A549 treated with AZD9567 at 1 μM for 4 hours (cell line): ENCODE data around the gene RACK1. TPM values are rescaled to one million over a fixed set of nuclear protein-coding genes. Genes with fewer than 3 reads are reported as not detected.

Experiments used
- total RNA-seq: library from RNA; stranded (reverse); fragments of 200-300 nt; extraction: Qiagen RNA extraction; gene quantifications from 5 replicates; pipeline ENCODE4 v1.2.3, GENCODE V29; 2022; ENCODE audit not compliant: insufficient read depth

RACK1 gene
- 3,124 to 3,926 TPM (median 3,335 TPM) in 5 replicates for total RNA-seq

GRCh38 chr5:181243564-181244343 is at the start of gene RACK1:
TSS of gene RACK1 (minus strand) at chr5:181243906. CDS start at chr5:181243800, 106 bp downstream.

GRCh38 chr5:181260720-181261319 is 17.1 kb upstream of the RACK1 start, which contains the start of gene TRIM52:
TSS of gene TRIM52 (minus strand) at chr5:181261143. CDS start at chr5:181260813, 330 bp downstream.

GRCh38 chr5:181223058-181223728 is 20.5 kb downstream of the RACK1 start, which contains the start of gene TRIM41:
TSS of gene TRIM41 (plus strand) at chr5:181223281. CDS start at chr5:181224000, 719 bp downstream.

GRCh38 chr5:181204826-181205760 is 38.6 kb downstream of the RACK1 start, which contains the start of gene TRIM7:
TSS of gene TRIM7 (minus strand) at chr5:181205196. CDS start at chr5:181205110, 86 bp downstream.

Other genes with a start within 250 kb of the RACK1 start
- 0.56 to 1.4 TPM (median 1.1 TPM) in 5 replicates for gene BTNL9, start 203.6 kb downstream of the RACK1 start, total RNA-seq
- gene OR2V1, start 112.7 kb downstream of the RACK1 start, total RNA-seq: not detected in 5 replicates
- not detected in 5 replicates for gene OR2V2, start 96.3 kb downstream of the RACK1 start, total RNA-seq
- 34.9 to 43.4 TPM (median 39.8 TPM) in 5 replicates for gene TRIM7, start 38.7 kb downstream of the RACK1 start, total RNA-seq
- gene TRIM41, start 20.6 kb downstream of the RACK1 start, total RNA-seq: 18.2 to 28.4 TPM (median 27.4 TPM) in 5 replicates
- gene TRIM52, start 17.2 kb upstream of the RACK1 start, total RNA-seq: 5.8 to 8.8 TPM (median 7.2 TPM) in 5 replicates
- gene OR4F3, start 123.4 kb upstream of the RACK1 start, total RNA-seq: not detected in 5 replicates